AG04449 (cell line): ENCODE measurements around the gene PI16.
A peak's percentile ranks its signal among the peaks of the same experiment; 100 is the strongest.

Source experiments
- CTCF ChIA-PET: fragments of 350-600 bp; formaldehyde crosslinking; extraction: SDS; loops from one replicate; lab custom pipeline; 2021; ENCODE audit warnings: antibody characterized with exemption; lab: Yijun Ruan, JAX
- POLR2A ChIA-PET: fragments of 400-600, 350-600 bp; formaldehyde crosslinking; extraction: SDS; loops from one replicate; lab custom pipeline; 2020; ENCODE audit warnings: antibody characterized with exemption, inconsistent platforms; lab: Yijun Ruan, JAX
- DNase-seq: peaks from one replicate; pipeline ENCODE4 v3.0.0-alpha.2; 2010; ENCODE audit warnings: low read depth, low spot score
- H3K4me3 ChIP-seq: 2 replicates; pipeline ENCODE4 v1.5.1; 2011; ENCODE audit warnings: low read depth, mild to moderate bottlenecking, control low read depth, low read length
- TF ChIP-seq, protein P1 (sequence below): IDR thresholded peaks from one replicate; pipeline ENCODE4 v1.5.1; 2011; ENCODE audit warnings: mild to moderate bottlenecking, moderate library complexity, low read length, control low read depth, inconsistent platforms; ENCODE audit not compliant: insufficient read depth; ENCODE audit errors: missing control alignments

The PI16 gene

DNA sequence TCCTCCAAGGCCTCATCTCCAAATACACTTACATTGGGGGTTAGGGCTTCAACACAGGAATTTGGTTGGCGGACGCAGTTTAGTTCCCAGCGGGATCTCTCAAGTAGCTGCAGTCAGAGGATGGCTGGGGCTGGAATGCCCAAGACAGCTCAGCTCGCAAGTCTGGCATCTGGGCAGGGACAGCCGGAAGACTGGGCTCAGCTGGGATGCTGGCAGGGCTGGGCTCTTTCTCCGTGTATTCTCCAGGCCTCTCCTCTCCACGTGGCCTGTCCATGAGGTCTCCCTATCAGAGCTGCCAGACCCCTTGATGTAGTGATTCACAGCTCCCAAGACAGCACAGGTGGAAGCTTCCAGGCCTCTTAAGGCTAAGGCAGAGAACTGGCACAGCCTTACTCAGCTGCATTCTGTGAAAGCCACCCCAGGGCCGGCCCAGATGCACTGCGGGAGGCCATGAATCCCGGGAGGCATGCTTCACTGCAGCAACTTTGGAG, 55.9 kb downstream of the PI16 start:
- ChIA-PET CTCF (interaction anchor here (0.6 to 27.6 kb wide), 8 partner anchors 9 to 243 kb away, joined by 3 to 1706 read pairs (median 5); partner anchors contain the start of gene C6orf89), POLR2A (no interaction called here)

DNA sequence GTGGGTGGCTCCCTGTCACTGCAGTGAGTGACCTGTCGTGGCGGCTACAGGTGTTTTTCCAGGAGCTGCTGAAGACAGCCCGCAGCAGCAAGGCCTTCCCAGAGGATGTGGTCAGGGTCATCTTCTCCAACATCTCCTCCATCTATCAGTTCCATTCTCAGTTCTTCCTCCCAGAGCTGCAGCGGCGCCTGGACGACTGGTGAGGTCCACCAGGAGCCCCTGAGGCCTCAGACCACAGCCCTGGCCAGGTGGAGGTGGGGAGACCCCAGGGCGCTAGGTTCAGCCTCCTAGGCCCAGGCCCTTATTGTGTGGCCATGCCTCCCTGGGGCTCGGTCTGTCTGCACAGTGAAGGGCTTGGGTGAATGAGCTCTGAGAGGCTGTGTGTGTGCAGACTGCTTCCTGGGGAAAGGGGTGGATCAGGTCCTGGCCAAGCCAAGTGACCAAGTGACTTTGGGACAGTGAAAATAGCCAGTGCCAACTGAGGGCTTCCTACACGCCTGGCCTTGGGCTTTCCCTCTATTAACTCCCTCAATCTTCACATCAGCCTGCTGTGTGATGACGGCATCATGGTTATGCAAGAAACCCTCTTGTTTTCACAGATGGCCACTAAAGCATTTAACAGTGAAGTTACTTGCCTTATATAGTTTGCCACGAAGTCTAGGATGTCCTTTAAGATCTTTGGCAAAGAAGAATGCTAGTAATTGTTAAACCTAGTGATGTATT, 57.3 kb downstream of the PI16 start:
- CTCF ChIA-PET, result interaction anchor here (1.6 to 27.6 kb wide), 3 partner anchors 8 to 244 kb away, joined by 7 to 1706 read pairs (median 521); no protein-coding TSS in a partner anchor

More for the DNA sequence above, 55.9 kb downstream of the PI16 start:
- H3K4me3 ChIP-seq, result no peak overlapping the region
- no peak for DNase-seq
- TF ChIP-seq, protein P1, sequence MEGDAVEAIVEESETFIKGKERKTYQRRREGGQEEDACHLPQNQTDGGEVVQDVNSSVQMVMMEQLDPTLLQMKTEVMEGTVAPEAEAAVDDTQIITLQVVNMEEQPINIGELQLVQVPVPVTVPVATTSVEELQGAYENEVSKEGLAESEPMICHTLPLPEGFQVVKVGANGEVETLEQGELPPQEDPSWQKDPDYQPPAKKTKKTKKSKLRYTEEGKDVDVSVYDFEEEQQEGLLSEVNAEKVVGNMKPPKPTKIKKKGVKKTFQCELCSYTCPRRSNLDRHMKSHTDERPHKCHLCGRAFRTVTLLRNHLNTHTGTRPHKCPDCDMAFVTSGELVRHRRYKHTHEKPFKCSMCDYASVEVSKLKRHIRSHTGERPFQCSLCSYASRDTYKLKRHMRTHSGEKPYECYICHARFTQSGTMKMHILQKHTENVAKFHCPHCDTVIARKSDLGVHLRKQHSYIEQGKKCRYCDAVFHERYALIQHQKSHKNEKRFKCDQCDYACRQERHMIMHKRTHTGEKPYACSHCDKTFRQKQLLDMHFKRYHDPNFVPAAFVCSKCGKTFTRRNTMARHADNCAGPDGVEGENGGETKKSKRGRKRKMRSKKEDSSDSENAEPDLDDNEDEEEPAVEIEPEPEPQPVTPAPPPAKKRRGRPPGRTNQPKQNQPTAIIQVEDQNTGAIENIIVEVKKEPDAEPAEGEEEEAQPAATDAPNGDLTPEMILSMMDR, result no peak

DNA sequence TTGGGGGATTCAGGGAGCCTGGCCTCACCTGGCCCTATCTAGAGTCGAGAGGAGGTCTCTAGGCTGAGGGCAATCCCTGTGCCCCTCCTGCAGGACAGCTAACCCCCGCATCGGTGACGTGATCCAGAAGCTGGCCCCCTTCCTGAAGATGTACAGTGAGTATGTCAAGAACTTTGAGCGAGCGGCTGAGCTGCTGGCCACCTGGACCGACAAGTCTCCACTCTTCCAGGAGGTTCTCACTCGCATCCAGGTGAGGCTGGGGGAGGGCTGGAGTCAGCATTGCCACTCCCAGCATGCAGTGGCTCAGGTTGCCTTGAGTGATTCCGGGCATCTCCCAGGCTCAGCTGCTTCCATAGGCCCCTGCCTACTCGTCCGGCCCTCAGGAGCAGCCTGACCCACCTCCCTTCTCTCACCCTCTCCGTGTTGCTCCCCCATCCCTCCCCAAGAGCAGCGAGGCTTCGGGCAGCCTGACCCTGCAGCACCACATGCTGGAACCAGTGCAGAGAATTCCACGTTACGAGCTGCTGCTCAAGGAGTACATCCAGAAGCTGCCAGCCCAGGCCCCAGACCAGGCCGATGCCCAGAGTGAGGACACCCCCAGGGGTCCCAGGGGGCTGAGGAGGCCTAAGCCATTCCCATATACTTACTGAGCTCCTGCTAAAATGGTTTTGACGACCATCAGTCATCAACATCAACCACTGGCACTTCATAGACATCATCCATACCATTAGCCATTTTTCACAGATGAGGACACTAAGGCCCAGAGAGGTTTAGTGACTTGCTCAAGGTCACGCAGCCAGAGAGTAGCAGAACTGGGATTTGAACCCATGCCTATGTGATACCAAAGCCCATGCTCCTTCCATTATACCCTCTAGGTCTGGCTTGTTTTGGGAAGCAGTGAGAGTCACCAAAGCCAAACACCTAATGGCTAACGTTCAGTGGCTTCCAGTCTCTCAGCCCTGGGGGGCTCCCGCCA, 59.3 kb downstream of the PI16 start:
- no peak overlapping the region for H3K4me3 ChIP-seq
- ChIA-PET POLR2A (no interaction called here), CTCF (interaction anchor here (0.6 to 27.6 kb wide), 5 partner anchors 16 to 246 kb away, joined by 3 to 1706 read pairs (median 270); partner anchors contain the start of genes C6orf89 and PPIL1)

More for the DNA sequence above, 57.3 kb downstream of the PI16 start:
- TF ChIP-seq, protein P1, result no peak
- POLR2A ChIA-PET, result no interaction called here
- no peak overlapping the region for H3K4me3 ChIP-seq
- peak; percentile 69 for DNase-seq

More for the DNA sequence above, 59.3 kb downstream of the PI16 start:
- no peak for DNase-seq
- TF ChIP-seq, protein P1, result no peak
